ENCODE measurements around the gene RAC2.
A peak's percentile ranks its signal among the peaks of the same experiment; 100 is the strongest.
"Not testable (repeated sequence)": the region's sequence is repeated elsewhere in the genome, so short reads cannot be mapped to it uniquely, and the experiment has no call there.

RAC2 gene

DNA sequence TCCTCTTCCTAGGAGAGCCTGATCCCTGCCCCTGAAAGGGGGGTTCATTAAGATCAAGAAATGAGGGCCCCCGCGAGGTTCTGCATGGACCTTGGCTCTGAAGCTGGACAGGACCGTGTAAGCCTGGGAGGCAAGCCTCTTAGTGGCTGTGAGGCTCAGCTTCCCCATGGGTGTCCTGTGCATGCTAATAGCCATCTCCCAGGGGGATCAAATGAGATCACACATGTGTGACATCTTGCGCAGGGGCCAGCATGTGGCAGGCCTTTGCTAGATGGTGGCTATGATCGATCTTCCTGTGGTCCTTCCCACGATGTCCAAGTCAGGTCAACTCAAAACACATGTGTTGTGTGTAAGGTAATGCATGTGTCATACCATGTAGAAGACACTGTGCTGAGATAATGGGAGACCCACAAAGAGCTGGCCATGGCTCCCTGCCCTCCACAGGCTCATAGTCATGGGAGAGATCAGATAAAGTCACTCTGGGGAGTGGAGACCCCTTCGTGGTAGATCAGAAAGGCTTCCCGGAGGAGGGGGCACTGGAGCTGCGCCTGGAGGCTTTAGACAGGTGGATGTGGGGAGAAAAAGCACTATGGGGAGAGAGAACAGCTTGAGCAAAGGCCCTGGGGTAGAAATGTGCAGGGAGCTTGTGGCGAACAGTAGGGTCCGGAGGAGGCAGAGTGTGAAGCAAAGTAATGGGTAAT lies 3.7 kb downstream of the RAC2 start:
- peak overlapping the region; percentile 89 for H3K27ac Mint-ChIP-seq
- no peaks in the 10 kb centered on the region for H3K27me3 Mint-ChIP-seq (ENCODE audit: low read depth)
- H3K9me3 Mint-ChIP-seq: no peaks in the 10 kb centered on the region
- H3K36me3 Mint-ChIP-seq (ENCODE audit: low read depth): peaks cover 69% of the 10 kb centered on the region
- peak overlapping the region; percentile 100 for H3K4me3 Mint-ChIP-seq
- H3K4me1 Mint-ChIP-seq (ENCODE audit: low read depth): peaks cover 67% of the 10 kb centered on the region

DNA sequence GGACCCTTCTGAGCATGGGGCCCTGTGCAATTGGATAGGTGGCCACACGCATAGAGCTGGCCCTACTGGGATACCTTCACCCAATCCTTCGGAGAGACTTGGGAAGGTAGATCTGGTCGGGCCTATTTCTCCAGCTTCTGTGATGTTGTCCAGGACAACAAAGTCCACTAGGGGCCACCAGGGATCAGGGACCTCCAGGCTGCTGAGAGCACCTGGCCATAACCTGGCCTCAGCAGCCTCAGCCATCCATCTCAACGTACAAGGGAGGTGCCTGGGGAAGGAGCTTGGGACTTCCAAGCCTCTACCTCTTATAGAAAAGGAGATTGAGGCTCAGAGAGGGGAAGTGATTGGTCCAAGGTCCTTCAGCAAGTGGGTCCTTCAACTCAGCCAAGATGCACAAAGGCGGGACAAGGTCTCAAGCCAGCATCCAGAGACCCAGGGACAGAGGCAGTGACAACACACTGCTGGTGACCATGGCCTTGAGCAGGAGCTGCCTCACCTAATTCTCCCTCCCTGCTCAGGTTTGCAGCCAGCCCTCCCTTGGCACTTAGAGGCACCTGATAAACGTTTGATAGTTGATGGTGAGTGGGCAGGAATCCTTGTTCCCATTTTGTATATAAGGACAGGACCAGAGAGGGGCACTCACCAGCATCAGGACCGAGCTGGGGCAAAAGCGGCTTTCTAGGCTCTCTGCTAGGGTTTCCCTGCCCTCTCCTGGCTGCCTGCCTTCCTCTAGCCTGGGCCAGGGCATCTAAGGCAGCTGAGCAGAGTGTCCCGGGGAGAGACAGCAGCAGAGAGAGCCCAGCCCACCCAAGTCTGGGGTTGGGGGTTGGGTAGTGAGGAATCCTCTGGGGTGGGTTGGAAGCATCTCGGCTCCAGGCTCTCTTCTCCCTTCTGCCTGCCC lies 4.5 kb downstream of the RAC2 start:
- Mint-ChIP-seq H3K27ac (peak overlapping the region; percentile 89), H3K27me3 (ENCODE audit: low read depth) (no peaks in the 10 kb centered on the region), H3K36me3 (ENCODE audit: low read depth) (peaks cover 77% of the 10 kb centered on the region), H3K9me3 (no peaks in the 10 kb centered on the region), H3K4me3 (peak overlapping the region; percentile 100), H3K4me1 (ENCODE audit: low read depth) (peaks cover 67% of the 10 kb centered on the region)

DNA sequence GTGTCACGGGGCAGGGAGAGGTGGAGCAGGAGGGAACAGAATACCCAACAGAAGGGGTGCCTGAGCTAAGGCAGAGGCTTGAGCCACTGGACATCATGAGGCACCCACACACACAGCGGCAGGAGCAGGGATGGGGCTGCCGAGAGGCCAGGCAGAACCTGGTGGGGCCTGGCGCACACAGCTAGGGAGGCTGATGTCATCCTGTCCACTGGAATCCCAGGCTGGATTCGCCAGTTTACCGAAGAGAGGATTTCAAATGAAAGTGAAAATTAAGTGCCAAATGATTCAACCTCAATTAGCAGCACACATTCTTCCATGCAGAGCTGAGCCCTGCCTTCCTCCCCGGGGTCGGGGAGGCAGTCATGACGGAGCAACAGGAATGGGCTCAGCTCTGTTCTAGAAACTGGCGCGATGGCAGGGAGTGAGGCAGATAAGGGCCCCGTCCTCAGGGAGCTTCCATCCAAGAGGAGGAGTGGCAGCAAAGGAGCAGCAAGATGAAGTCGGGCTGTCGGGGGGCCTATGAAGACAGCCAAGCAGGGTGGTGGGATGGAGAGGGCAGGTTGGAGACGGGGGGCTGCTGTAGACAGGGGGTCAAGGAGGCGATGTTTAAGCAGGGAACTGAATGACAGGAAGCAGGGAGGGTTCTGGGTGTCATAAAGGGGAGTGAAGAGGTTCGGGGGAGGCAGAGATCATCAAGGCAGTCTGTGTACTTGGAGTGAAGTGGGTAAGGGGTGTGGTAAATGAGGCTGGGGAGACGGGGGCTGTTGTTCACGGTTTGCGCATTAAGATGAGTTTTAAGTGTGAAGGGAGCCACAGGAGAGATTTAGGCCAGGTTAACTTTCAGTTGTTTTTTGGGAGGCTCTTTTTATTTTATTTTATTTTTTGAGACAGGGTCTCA lies 6.4 kb downstream of the RAC2 start:
- H3K27ac Mint-ChIP-seq: peak overlapping the region; percentile 89
- H3K36me3 Mint-ChIP-seq (ENCODE audit: low read depth): peaks cover 81% of the 10 kb centered on the region
- no peaks in the 10 kb centered on the region for H3K27me3 Mint-ChIP-seq (ENCODE audit: low read depth)
- H3K4me1 Mint-ChIP-seq (ENCODE audit: low read depth): peaks cover 81% of the 10 kb centered on the region
- no peaks in the 10 kb centered on the region for H3K9me3 Mint-ChIP-seq
- peak overlapping the region; percentile 100 for H3K4me3 Mint-ChIP-seq

DNA sequence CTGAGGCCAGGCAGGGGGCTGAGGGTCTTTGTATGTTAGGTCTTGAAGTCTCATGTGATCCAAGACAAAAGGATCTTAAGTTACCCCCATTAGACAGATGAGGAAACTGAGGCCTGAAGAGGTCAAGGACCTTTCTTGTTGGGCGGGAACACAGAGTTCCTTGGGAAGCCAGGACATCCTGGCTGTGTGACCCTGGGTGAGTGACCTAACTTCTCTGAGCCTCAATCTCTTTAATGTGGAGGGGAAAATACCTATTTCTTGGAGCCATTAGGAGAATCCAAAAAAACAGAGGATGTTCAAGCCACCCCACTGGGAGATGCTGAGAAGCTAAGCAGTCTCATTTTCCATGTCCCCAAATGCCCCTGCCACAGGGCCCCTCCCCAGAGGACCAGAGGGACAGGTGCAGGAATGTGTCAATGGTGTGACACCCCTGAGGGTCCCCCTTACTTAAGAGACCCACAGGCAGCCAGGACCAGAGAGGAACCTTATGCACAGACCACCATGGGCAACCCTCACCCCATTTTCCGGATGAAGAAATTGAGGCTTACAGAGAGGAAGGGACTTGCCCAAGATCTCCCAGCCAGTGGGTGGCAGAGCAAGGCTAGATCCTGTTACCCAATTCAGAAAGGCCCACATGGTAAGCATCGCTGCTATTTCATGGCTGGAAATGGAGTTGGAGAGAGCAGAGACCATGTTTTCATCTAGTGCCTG lies 8.0 kb downstream of the RAC2 start:
- H3K4me1 Mint-ChIP-seq (ENCODE audit: low read depth): peaks cover 89% of the 10 kb centered on the region
- peaks cover 81% of the 10 kb centered on the region for H3K36me3 Mint-ChIP-seq (ENCODE audit: low read depth)
- H3K27me3 Mint-ChIP-seq (ENCODE audit: low read depth): no peaks in the 10 kb centered on the region
- H3K27ac Mint-ChIP-seq: peak overlapping the region; percentile 89
- peak overlapping the region; percentile 79 for H3K4me3 Mint-ChIP-seq
- no peaks in the 10 kb centered on the region for H3K9me3 Mint-ChIP-seq

DNA sequence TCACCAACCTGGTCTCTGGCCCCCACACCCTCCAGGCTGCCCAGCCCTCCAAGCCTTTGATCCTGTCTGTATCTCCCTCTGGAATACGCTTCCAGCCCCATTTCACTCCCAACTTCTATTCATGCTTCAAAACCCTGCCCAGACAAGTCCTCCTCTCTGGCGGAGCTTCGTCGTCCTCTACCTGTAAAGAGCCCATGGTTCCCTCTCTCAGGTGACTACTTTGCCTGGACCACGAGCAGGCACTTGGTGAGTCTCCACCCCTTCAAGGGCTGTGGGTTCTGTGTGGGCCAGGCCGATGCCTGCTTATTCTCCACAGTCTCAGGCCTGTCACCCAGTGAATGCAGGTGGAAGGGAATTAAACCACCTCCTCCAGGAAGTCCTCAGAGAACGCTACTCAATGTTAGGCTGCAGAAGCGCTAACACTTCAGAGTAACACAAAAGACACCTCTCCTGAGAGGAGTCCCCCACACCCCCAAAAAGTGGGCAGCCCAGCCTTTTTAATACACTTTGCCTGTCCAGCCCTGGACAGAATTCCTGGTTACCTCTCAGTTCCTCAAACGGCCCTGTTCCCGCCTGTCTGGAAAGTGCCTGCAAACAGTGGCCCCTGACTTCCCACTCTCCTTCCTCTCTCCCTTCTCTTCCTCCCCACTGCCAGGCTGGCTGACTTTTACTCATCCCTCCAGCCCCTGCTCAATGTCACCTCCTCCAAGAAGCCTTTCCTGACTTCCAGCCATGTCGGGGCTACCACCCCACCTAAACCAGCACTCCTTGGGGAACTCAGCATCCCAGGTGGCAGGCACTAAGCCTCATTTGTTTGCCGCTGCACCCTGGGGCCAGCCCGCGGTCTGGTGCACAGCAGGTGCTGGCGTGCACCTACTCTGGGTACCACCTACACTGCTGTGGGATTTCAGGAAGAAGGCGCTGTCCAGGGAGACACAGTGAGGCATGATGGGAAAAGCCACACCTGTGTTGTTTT lies 9.0 kb downstream of the RAC2 start:
- peak overlapping the region; percentile 95 for H3K27ac Mint-ChIP-seq
- H3K4me3 Mint-ChIP-seq: peak overlapping the region; percentile 79
- peaks cover 76% of the 10 kb centered on the region for H3K36me3 Mint-ChIP-seq (ENCODE audit: low read depth)
- H3K9me3 Mint-ChIP-seq: no peaks in the 10 kb centered on the region
- H3K4me1 Mint-ChIP-seq (ENCODE audit: low read depth): peaks cover 91% of the 10 kb centered on the region
- H3K27me3 Mint-ChIP-seq (ENCODE audit: low read depth): no peaks in the 10 kb centered on the region

DNA sequence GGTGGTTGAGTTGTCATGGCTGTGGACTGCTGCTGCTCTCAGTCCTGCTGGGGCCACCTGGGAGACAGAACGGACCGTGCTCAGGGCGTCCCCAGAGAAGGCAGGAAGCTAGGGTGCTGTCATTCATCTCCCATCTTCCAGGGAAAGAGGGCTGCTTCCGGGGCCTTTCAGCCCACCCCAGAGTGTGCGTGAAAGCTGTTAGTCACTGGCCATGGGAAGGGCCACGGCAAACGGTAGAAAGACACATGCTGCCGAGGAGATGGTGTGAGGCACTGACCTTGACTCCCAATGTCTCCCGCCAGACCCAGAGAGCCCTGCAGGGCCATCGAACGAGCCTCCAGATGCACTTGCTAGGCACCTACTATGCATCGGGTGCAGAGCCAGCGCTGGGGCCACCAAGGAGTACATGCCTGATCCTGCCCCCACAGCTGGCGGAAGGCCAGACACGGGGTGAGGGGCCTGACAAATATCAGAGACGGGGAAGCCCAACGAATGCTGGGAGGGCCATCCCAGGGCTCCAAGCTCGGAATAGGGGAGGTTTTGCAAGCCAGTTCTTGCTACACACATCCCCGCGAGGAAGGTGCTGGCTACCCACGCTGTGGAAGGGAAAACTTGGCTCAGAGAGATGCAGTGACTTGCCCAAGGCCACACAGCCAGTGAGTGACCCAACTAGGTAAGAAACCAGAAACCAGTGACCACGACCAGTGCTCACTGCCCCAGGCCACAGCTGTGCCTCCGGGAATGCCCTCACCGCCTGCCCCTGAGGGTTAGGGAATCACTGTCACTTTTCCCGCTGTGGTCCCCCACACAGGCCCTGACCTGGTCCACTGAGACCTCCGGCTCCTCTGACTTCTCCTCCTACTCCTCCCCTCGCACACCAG lies 10.1 kb downstream of the RAC2 start:
- Mint-ChIP-seq H3K9me3 (no peaks in the 10 kb centered on the region), H3K4me3 (peak overlapping the region; percentile 79), H3K27ac (peak overlapping the region; percentile 95)

DNA sequence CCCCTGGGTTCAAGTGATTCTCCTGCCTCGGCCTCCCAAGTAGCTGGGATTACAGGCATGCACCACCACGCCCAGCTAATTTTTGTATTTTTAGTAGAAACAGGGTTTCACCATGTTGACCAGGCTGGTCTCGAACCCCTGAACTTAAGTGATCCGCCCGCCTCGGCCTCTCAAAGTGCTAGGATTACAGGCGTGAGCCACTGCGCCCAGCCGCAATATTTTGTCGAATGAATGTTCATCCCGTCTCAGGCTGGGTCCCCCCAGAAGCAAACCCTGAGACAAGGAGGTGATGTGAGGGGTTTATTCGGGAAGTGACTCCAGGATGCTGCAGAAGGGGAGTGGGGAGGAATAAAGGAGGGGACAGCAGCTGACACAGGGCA lies 10.7 kb downstream of the RAC2 start:
- H3K4me1 Mint-ChIP-seq (ENCODE audit: low read depth): peaks cover 91% of the 10 kb centered on the region
- H3K27me3 Mint-ChIP-seq (ENCODE audit: low read depth); H3K9me3 Mint-ChIP-seq: not testable (repeated sequence)
- peak overlapping the region; percentile 82 for H3K27ac Mint-ChIP-seq
- H3K4me3 Mint-ChIP-seq: peak overlapping the region; percentile 57
- peaks cover 84% of the 10 kb centered on the region for H3K36me3 Mint-ChIP-seq (ENCODE audit: low read depth)

More for the DNA sequence above, 10.1 kb downstream of the RAC2 start:
- Mint-ChIP-seq H3K36me3 (ENCODE audit: low read depth) (peaks cover 83% of the 10 kb centered on the region), H3K4me1 (ENCODE audit: low read depth) (peaks cover 91% of the 10 kb centered on the region), H3K27me3 (ENCODE audit: low read depth) (no peaks in the 10 kb centered on the region)

DNA sequence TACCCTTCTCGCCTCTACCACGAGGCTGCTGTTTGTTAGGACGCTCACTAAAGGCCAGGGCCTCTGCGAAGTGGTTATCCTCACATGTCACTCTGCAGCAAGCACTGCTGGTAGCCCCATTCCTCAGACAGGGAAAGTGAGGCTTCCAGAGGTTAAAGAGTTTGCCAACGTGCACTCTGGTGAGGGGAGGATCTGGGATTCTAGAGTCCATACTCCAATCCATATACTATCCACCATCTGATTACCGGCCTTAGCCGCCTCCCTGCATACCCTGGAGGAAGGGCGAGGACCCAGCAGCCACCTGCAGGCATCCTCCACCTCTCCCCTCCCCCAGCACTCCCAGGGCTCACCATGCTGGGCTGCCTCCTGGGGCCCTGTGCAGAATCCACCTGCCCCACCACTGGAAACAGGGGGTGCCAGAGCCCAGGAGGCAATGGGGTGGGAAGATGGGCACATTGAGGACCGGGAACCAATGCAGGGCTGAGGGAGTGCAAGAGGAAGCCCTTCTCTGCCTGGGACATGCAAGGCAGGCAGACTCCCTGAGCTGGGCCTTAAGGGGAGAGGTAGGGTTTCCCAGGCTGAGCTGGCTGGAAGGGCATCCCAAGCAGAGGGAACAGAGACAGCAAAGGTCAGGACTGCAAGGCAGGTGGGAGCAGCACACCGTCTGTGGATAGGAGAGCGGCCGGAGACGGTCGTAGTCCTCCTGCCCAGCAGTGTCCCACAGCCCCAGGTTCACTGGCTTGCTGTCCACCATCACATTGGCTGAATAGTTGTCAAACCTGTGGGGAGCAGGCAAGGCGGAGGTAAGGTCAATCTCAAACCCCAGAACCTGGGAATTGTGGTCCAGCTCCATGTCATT lies 11.7 kb downstream of the RAC2 start:
- H3K27ac Mint-ChIP-seq: peak overlapping the region; percentile 92
- H3K4me1 Mint-ChIP-seq (ENCODE audit: low read depth): peaks cover 87% of the 10 kb centered on the region
- no peaks in the 10 kb centered on the region for H3K27me3 Mint-ChIP-seq (ENCODE audit: low read depth)
- H3K36me3 Mint-ChIP-seq (ENCODE audit: low read depth): peaks cover 81% of the 10 kb centered on the region
- no peaks in the 10 kb centered on the region for H3K9me3 Mint-ChIP-seq
- H3K4me3 Mint-ChIP-seq: peak overlapping the region; percentile 78

DNA sequence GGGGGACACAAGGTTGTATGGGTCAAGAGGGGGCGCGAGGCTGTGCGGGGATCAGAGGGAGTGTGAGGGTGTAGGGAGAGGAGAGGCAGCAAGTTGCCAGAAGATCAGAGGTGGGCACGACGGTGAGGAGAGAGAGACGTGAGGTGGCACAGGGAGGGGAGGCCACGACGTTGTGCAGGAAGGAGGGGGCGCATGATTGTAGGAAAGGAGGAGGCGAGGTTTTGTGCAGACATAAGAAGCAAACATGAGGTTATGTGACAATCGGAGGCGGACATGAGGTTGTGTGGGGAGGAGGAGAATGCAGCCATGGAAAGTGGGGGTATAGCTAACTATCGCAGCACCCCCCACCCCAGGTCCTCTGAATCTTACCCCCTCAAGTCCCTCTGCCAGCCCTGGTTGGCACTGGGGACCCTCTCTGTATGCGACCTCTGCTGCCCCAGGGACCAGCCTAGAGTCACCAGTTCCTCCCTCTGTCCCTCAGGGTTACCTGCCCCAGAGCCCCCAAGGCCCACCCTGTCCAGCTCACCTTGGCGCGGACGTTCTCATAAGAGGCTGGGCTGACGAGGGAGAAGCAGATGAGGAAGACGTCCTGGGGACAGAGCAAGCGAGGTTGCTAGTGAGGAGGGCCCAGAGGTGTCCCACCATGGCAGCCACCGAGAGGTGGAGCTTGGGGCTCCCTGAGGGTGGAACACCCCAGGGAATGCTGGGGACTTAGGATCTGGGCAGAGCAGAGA lies 12.5 kb downstream of the RAC2 start:
- H3K4me1 Mint-ChIP-seq (ENCODE audit: low read depth): peaks cover 81% of the 10 kb centered on the region
- H3K9me3 Mint-ChIP-seq: no peaks in the 10 kb centered on the region
- H3K27me3 Mint-ChIP-seq (ENCODE audit: low read depth): no peaks in the 10 kb centered on the region
- peak overlapping the region; percentile 92 for H3K27ac Mint-ChIP-seq
- peaks cover 75% of the 10 kb centered on the region for H3K36me3 Mint-ChIP-seq (ENCODE audit: low read depth)
- H3K4me3 Mint-ChIP-seq: peak overlapping the region; percentile 78

DNA sequence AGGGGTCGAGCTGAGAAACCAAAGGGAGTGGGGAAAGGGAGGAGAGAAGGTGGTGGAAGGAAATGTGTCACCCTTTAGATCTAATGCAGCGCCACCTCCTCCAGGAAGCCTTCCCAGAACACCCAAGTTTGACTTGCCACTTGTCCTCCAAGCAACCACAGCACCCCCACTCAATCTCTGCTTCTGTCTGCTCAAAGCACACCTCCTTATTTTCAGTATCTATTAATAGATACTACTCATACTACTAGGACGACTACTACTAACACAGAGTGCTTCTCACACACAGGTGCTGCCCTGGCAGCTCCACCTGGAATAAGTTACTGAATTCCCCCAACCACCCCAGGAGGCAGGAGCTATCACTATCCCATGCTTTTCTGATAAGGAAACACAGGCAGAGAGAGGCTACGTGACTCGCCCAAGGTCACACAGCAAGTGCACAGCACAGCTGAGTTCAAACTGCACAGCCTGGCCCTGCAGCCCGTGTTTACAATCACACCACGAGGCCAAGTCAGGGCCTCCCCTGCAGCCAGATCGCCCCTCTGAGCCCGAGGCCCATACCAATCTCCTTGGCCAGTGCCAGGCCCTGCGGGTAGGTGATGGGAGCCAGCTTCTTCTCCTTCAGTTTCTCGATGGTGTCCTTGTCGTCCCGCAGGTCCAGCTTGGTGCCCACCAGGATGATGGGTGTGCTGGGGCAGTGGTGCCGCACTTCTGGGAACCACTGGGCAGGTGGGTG lies 13.2 kb downstream of the RAC2 start:
- Mint-ChIP-seq H3K4me1 (ENCODE audit: low read depth) (peaks cover 81% of the 10 kb centered on the region), H3K9me3 (no peaks in the 10 kb centered on the region), H3K27me3 (ENCODE audit: low read depth) (no peaks in the 10 kb centered on the region), H3K36me3 (ENCODE audit: low read depth) (peaks cover 75% of the 10 kb centered on the region), H3K27ac (peak overlapping the region; percentile 92), H3K4me3 (peak overlapping the region; percentile 78)

Measured in T-helper 1 cell treated with Interleukin-12 subunit alpha and Interleukin-12 subunit beta and Interleukin-4 antibody, amounts not matched to agents 30 μg/mL and 1 μg/mL, for 36 hours (primary cell).